AG09319 (cell line): ENCODE results near the gene TLE1.

Experiments used
- DNase-seq: peaks from one replicate; pipeline ENCODE4 v3.0.0-alpha.2; 2010; ENCODE audit warnings: low read depth; ENCODE audit errors: extremely low read depth
- TF ChIP-seq, protein P1 (sequence below): IDR thresholded peaks from 2 replicates; pipeline ENCODE4 v1.5.1; 2011; ENCODE audit warnings: low read depth, mild to moderate bottlenecking, inconsistent platforms, low read length, moderate library complexity

Gene TLE1

GRCh38 chr9:81540142-81540710 lies 149.1 kb downstream of the TLE1 start:
- no peak for DNase-seq

GRCh38 chr9:81539317-81539716 lies 150.0 kb downstream of the TLE1 start:
- TF ChIP-seq, protein P1, sequence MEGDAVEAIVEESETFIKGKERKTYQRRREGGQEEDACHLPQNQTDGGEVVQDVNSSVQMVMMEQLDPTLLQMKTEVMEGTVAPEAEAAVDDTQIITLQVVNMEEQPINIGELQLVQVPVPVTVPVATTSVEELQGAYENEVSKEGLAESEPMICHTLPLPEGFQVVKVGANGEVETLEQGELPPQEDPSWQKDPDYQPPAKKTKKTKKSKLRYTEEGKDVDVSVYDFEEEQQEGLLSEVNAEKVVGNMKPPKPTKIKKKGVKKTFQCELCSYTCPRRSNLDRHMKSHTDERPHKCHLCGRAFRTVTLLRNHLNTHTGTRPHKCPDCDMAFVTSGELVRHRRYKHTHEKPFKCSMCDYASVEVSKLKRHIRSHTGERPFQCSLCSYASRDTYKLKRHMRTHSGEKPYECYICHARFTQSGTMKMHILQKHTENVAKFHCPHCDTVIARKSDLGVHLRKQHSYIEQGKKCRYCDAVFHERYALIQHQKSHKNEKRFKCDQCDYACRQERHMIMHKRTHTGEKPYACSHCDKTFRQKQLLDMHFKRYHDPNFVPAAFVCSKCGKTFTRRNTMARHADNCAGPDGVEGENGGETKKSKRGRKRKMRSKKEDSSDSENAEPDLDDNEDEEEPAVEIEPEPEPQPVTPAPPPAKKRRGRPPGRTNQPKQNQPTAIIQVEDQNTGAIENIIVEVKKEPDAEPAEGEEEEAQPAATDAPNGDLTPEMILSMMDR = no peak
- DNase-seq = no peak

More at GRCh38 chr9:81540142-81540710, 149.1 kb downstream of the TLE1 start:
- TF ChIP-seq, protein P1 = no peak

DNA sequence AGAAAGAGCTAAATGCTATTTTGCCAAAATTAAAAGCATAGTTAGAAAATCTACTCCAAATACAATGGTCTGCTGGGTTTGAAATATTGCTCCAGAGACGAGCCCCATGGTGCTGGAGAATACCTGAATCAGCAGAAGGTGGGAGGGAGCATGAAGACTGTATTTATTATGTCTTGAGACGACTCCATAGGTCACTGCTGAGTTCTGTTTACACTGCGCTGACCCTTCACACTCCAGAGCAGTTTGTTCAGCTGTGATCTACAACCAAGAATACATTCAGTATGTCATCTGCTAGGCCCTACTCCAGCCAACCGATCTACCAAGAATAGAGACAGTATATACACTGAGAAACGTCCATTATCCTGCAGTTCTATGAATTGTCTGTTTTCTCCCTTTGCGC lies 150.5 kb downstream of the TLE1 start:
- TF ChIP-seq, protein P1 = no peak
- no peak for DNase-seq

DNA sequence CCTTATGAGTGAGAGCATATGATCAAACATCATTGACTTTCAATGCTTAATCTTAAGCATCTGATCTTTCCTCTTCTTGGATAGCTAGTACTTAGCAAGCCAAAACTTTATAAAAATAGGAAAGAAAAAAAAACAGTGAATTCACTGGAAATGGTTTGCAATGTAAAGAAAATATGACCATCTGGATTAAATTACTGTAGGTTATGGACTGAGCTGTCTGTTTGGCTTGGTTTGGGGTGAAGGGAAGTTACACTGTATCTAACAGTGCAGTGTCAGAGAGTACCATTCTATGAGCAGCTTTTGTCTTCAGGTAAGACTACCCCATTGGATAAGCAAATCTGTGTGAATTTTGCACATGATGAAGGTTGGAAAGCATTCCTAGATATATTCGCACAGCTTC lies 151.4 kb downstream of the TLE1 start:
- TF ChIP-seq, protein P1 = no peak

DNA sequence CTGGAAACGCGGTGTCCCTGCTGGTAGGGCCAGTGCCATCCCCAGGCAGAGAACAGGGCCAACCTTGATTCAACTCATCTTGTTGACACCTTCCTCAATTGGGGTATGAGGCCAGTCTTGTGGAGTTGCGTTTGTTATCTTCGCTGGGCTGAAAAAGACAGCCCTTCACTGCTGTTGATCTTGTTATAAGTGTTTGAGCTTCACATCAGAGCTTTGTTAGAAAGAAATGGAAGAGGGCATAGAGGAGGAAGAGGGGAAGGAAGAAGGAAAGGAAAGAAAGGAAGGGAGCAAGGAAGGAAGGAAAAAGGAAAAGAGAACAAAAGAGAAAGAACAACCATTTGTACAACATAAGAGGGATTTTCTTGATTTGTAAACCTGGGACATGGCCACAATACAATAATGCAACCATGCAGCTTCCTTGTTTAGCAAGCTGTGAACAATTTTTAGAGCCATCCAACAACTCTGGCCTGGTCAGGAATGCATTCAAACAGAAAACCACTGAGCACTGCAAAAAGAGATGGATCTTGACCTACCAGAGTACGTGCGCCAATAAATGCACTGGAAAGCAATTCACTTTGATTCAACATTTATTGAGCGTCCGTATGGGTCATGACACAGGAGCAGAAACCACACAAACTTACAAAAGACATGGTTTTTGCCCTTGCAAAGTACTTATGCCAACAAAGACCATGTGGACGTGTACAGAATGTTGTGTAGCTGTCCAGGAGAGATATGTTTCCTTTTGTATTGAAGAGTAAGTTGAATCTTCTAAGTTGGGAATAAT lies 152.9 kb downstream of the TLE1 start:
- TF ChIP-seq, protein P1 = no peak
- no peak for DNase-seq

More for the DNA sequence above, 151.4 kb downstream of the TLE1 start:
- DNase-seq = no peak

- TF ChIP-seq, protein P1 = no peak
- no peak for DNase-seq
These were observed 153.7 kb downstream of the TLE1 start for GRCh38 chr9:81535542-81536241.
